Peyer's patch (tissue), 4 donors: ENCODE measurements around the gene MCTP1. TPM values are rescaled to one million over a fixed set of nuclear protein-coding genes. Genes with fewer than 3 reads are reported as not detected.

Experiments
- DNase-seq, 3 donors: peaks; one replicate each; pipeline ENCODE4 v3.0.0-alpha.2; 2017 to 2019
- H3K27ac ChIP-seq, 4 donors: fragments of 200-600 bp; sonication (generic); one replicate each; pipeline ENCODE4 v1.5.1; 2016 to 2019
- H3K27me3 ChIP-seq, 2 donors: fragments of 200-600 bp; sonication (generic); one replicate each; pipeline ENCODE4 v1.5.1; 2019
- H3K36me3 ChIP-seq, 3 donors: fragments of 200-600 bp; sonication (generic); one replicate each; pipeline ENCODE4 v1.5.1; 2016 to 2019
- H3K4me1 ChIP-seq, 4 donors: fragments of 200-600 bp; sonication (generic); one replicate each; pipeline ENCODE4 v1.5.1; 2016 to 2019
- H3K4me3 ChIP-seq, 4 donors: fragments of 200-600 bp; sonication (generic); 1 replicate in 3 of 4; 2 replicates in 1 of 4; pipeline ENCODE4 v1.5.1; 2016 to 2019; ENCODE audit warnings: mild to moderate bottlenecking in 1 of 4
- H3K9me3 ChIP-seq, 4 donors: fragments of 200-600 bp; sonication (generic); one replicate each; pipeline ENCODE4 v1.5.1; 2016 to 2019; ENCODE audit warnings: mild to moderate bottlenecking in 1 of 4
- CTCF ChIP-seq, 6 experiments: fragments of 450-650 bp in 4 of 6; fragments of 200-600 bp in 2 of 6; sonication (generic) in 1 of 6; IDR thresholded peaks; one replicate each; pipeline ENCODE4 v1.5.1; 2017 to 2019; ENCODE audit warnings: antibody characterized with exemption in 6 of 6, mild to moderate bottlenecking in 3 of 6, moderate library complexity in 1 of 6
- POLR2A ChIP-seq, 2 donors: fragments of 450-650 bp; IDR thresholded peaks; one replicate each; pipeline ENCODE4 v1.5.1; 2017; ENCODE audit warnings: antibody characterized with exemption in 2 of 2, mild to moderate bottlenecking in 2 of 2, moderate library complexity in 2 of 2
- total RNA-seq, 4 donors: library from RNA; depleted of rRNA; stranded (reverse); fragments of >200 nt; gene quantifications; one replicate each; pipeline ENCODE4 v1.1.0, GENCODE V29; 2016

MCTP1 gene
- total RNA-seq, 4 donors from 2014 or later, result 4.7 to 61.1 (median 11.3) TPM

- H3K27ac ChIP-seq, result no peak overlapping the region
- DNase-seq, result no peak
- no peaks in the 10 kb centered on the region for H3K27me3 ChIP-seq
- no peak overlapping the region for H3K4me3 ChIP-seq
- H3K9me3 ChIP-seq, result no peaks in the 10 kb centered on the region
- no peaks in the 10 kb centered on the region for H3K4me1 ChIP-seq
- no peak for TF ChIP-seq POLR2A (IDR thresholded peaks at IDR 0.05)
- TF ChIP-seq CTCF (IDR thresholded peaks at IDR 0.05), result no peak
- no peaks in the 10 kb centered on the region for H3K36me3 ChIP-seq
Observed at GRCh38 chr5:95045181-95045965, 239.5 kb downstream of the MCTP1 start.

GRCh38 chr5:95044096-95044495, 240.8 kb downstream of the MCTP1 start:
- no peaks in the 10 kb centered on the region for H3K9me3 ChIP-seq
- DNase-seq, result no peak
- H3K36me3 ChIP-seq, result no peaks in the 10 kb centered on the region
- no peaks in the 10 kb centered on the region for H3K27me3 ChIP-seq
- no peak overlapping the region for H3K4me3 ChIP-seq
- TF ChIP-seq CTCF (IDR thresholded peaks at IDR 0.05), result no peak
- TF ChIP-seq POLR2A (IDR thresholded peaks at IDR 0.05), result no peak
- H3K27ac ChIP-seq, result no peak overlapping the region
- H3K4me1 ChIP-seq, result no peaks in the 10 kb centered on the region

- TF ChIP-seq POLR2A (IDR thresholded peaks at IDR 0.05) (no peak), CTCF (IDR thresholded peaks at IDR 0.05) (no peak)
- Histone ChIP-seq H3K9me3 (no peaks in the 10 kb centered on the region), H3K36me3 (no peaks in the 10 kb centered on the region), H3K4me3 (no peak overlapping the region), H3K27ac (no peak overlapping the region), H3K4me1 (no peaks in the 10 kb centered on the region), H3K27me3 (no peaks in the 10 kb centered on the region)
- no peak for DNase-seq
Observed at GRCh38 chr5:95043648-95044047, 241.2 kb downstream of the MCTP1 start.

GRCh38 chr5:95043234-95043633, 241.7 kb downstream of the MCTP1 start:
- H3K4me1 ChIP-seq, result no peaks in the 10 kb centered on the region

GRCh38 chr5:95042037-95042436, 242.9 kb downstream of the MCTP1 start:
- H3K36me3 ChIP-seq, result no peaks in the 10 kb centered on the region
- no peak overlapping the region for H3K27ac ChIP-seq
- no peak overlapping the region for H3K4me3 ChIP-seq
- TF ChIP-seq POLR2A (IDR thresholded peaks at IDR 0.05), result no peak
- no peak for TF ChIP-seq CTCF (IDR thresholded peaks at IDR 0.05)
- H3K9me3 ChIP-seq, result no peaks in the 10 kb centered on the region
- no peak for DNase-seq
- no peaks in the 10 kb centered on the region for H3K4me1 ChIP-seq
- no peaks in the 10 kb centered on the region for H3K27me3 ChIP-seq

More at GRCh38 chr5:95043234-95043633, 241.7 kb downstream of the MCTP1 start:
- Histone ChIP-seq H3K9me3 (no peaks in the 10 kb centered on the region), H3K4me3 (no peak overlapping the region), H3K36me3 (no peaks in the 10 kb centered on the region), H3K27ac (no peak overlapping the region), H3K27me3 (no peaks in the 10 kb centered on the region)
- DNase-seq, result no peak
- TF ChIP-seq CTCF (IDR thresholded peaks at IDR 0.05), result no peak
- TF ChIP-seq POLR2A (IDR thresholded peaks at IDR 0.05), result no peak
